Lung microvascular endothelial cell (primary cell): Measurements from ENCODE around the gene SMIM32. TPM values are rescaled to one million over a fixed set of nuclear protein-coding genes. Genes with fewer than 3 reads are reported as not detected.

Source experiments
- DNase-seq, 2 donors: peaks; one replicate each; pipeline versions ENCODE4 v3.0.0 to v3.0.0-alpha.2; 2010; ENCODE audit warnings: low read depth in 2 of 2
- total RNA-seq: library from RNA; depleted of rRNA; stranded (reverse); fragments of >200 nt; gene quantifications from 2 replicates; pipeline ENCODE4 v1.2.1, GENCODE V29; 2014

The SMIM32 gene
- not detected in 2 replicates for total RNA-seq

- peak; percentile 16 to 34 for DNase-seq
Measured at GRCh38 chr5:136192526-136193321, at the start of gene SMIM32. SMIM32 (minus strand) TSS chr5:136193162; CDS start chr5:136192524, 638 bp downstream.

GRCh38 chr5:136242611-136243010 lies 49.6 kb upstream of the SMIM32 start:
- DNase-seq: no peak

GRCh38 chr5:136242136-136242535 lies 49.2 kb upstream of the SMIM32 start:
- DNase-seq: no peak

GRCh38 chr5:136240894-136241293 lies 47.9 kb upstream of the SMIM32 start:
- no peak for DNase-seq

GRCh38 chr5:136236479-136237083 lies 43.6 kb upstream of the SMIM32 start:
- no peak for DNase-seq

GRCh38 chr5:136235321-136235720 lies 42.4 kb upstream of the SMIM32 start:
- DNase-seq: no peak

- no peak for DNase-seq
Measured at GRCh38 chr5:136232316-136232715, 39.4 kb upstream of the SMIM32 start.

- DNase-seq: peak in 1 of 2 donors; percentile 7
Measured at GRCh38 chr5:136230176-136230575, 37.2 kb upstream of the SMIM32 start.

- DNase-seq: no peak
Measured at GRCh38 chr5:136228136-136228757, 35.3 kb upstream of the SMIM32 start.

- no peak for DNase-seq
Measured at GRCh38 chr5:136226401-136226800, 33.4 kb upstream of the SMIM32 start.

GRCh38 chr5:136225796-136226195 lies 32.8 kb upstream of the SMIM32 start:
- no peak for DNase-seq

GRCh38 chr5:136222580-136223235 lies 29.7 kb upstream of the SMIM32 start:
- DNase-seq: no peak

GRCh38 chr5:136221340-136221739 lies 28.4 kb upstream of the SMIM32 start:
- no peak for DNase-seq

GRCh38 chr5:136216230-136216629 lies 23.3 kb upstream of the SMIM32 start:
- DNase-seq: no peak

- no peak for DNase-seq
Measured at GRCh38 chr5:136215812-136216211, 22.9 kb upstream of the SMIM32 start.

- no peak for DNase-seq
Measured at GRCh38 chr5:136213919-136214493, 21.0 kb upstream of the SMIM32 start.

GRCh38 chr5:136212252-136212721 lies 19.3 kb upstream of the SMIM32 start:
- DNase-seq: peak; percentile 63 to 65

- no peak for DNase-seq
Measured at GRCh38 chr5:136211282-136212040, 18.5 kb upstream of the SMIM32 start.

GRCh38 chr5:136210259-136210658 lies 17.3 kb upstream of the SMIM32 start:
- DNase-seq: no peak

- no peak for DNase-seq
Measured at GRCh38 chr5:136209346-136209910, 16.5 kb upstream of the SMIM32 start.
